IMR-90 (cell line): ENCODE results near the gene CBX8. TPM values are rescaled to one million over a fixed set of nuclear protein-coding genes. Genes with fewer than 3 reads are reported as not detected.

Experiments used
- MXI1 ChIP-seq: IDR thresholded peaks from 2 replicates; pipeline ENCODE4 v1.6.1; 2012; ENCODE audit warnings: low read depth, mild to moderate bottlenecking, low read length, moderate library complexity, borderline replicate concordance
- polyA plus RNA-seq, 3 experiments: library from polyadenylated mRNA; depleted of rRNA; stranded (reverse); fragments of >200 nt; gene quantifications; 2 replicates each; pipeline ENCODE4 v1.2.3, GENCODE V29; 2012; ENCODE audit warnings: low replicate concordance in 1 of 3
- total RNA-seq: library from RNA; depleted of rRNA; stranded (reverse); fragments of >200 nt; gene quantifications from 2 replicates; pipeline ENCODE4 v1.2.3, GENCODE V29; 2012
- TF ChIP-seq, protein P1 (sequence below): fragments of 150-350 bp; IDR thresholded peaks from 2 replicates; pipeline ENCODE4 v1.6.1; 2016; ENCODE audit warnings: low read depth, mild to moderate bottlenecking, low read length, moderate library complexity, borderline replicate concordance

Gene CBX8
- total and polyA plus RNA-seq, 2 of the 4 experiments (the other 2 are of a cell fraction): 3.2 to 5.4 TPM

DNA sequence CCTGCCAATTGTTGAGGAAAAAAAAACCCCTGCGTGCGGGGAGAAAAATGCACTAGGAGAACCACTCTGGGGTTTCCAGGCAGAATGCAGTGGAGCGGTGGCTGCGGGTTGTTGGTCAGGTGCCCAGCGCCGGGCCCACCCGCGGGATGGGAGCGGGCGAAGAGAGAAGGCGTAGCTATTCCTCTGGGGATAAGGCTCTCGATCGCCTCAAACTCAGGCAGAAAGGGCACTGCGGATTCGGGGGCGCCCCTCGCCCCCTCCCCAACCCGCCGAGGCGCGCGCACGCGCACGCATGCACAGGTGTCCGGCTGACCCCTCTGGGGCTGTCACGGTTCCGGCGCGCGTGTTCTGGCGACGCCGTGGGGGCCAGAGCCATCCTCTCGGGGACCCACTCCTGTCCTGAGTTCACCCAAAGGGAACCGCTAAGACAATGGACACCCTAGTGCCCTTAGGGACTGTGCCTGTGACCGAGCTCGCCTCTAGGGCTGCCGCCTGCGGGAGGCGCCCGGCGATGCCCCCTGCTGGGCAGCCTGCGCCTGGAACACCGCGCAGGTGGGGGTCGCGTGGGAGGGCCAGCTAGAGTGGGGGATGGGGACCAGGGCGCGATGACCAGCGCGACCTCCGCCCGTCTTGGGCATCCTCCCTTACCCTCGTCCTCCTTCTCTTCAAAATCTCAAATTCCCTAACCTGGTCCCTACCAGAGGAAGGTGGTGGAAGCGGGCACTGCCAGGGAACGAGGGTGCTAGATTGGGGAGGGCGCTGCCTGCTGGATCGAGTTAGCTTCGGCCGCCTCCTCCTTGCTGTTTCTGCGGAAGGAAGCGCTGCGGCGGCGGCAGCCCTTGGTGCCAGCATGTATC lies 14.4 kb upstream of the CBX8 start (continued):
- TF ChIP-seq, protein P1, sequence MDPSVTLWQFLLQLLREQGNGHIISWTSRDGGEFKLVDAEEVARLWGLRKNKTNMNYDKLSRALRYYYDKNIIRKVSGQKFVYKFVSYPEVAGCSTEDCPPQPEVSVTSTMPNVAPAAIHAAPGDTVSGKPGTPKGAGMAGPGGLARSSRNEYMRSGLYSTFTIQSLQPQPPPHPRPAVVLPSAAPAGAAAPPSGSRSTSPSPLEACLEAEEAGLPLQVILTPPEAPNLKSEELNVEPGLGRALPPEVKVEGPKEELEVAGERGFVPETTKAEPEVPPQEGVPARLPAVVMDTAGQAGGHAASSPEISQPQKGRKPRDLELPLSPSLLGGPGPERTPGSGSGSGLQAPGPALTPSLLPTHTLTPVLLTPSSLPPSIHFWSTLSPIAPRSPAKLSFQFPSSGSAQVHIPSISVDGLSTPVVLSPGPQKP: no peak
- TF ChIP-seq MXI1: no peak
